ENCODE measurements around the gene CYB561.
A peak's percentile ranks its signal among the peaks of the same experiment; 100 is the strongest.

Gene CYB561, protein sequence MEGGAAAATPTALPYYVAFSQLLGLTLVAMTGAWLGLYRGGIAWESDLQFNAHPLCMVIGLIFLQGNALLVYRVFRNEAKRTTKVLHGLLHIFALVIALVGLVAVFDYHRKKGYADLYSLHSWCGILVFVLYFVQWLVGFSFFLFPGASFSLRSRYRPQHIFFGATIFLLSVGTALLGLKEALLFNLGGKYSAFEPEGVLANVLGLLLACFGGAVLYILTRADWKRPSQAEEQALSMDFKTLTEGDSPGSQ

DNA sequence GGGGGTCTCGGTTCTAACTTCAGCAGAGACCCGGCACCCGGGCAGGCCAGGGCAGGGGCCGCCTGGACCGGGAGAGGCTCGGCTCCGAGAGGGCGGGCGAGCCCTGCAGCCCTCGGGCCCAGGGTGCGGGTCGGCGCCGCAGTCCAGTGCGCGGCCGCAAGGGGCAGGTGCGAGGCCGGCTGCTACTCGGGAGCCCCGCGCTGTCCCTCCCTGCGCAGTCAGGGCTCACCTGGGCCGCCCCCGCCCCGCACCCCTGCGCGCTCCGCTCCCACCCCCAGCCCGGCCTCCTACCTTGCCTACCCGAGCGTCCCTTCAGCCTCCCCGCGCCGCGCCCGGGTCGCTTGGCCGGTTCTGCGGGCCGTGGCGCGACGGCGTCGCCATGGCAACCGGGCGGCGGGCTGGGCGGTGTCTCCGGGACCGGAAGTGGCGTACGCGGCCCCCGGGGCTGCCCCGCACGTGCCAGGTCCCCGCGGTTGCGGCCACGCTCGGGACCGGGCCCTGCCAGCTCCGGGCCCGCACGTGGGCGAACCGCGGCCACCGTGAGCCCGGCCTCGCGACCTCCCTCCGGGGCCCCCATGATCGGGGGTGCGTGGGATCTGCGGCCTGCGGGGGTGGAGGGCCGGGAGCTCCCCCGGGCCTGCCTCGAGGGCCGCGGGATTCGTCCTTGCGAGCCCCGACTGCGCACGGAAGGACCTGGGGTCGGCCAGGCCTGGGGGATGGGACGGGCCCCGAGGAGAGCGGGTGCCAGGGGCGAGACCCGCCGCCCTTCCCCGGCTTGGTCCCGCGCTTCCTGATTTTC, at the start of gene CYB561:
Gene CYB561, minus strand, starts transcription at position 353 of the 799 bp plus-strand sequence. CDS start 8,759 bp downstream, outside the sequence.
- DNase-seq (ENCODE audit: low read depth in 2 of 2): peak; percentile 32 to 44

DNA sequence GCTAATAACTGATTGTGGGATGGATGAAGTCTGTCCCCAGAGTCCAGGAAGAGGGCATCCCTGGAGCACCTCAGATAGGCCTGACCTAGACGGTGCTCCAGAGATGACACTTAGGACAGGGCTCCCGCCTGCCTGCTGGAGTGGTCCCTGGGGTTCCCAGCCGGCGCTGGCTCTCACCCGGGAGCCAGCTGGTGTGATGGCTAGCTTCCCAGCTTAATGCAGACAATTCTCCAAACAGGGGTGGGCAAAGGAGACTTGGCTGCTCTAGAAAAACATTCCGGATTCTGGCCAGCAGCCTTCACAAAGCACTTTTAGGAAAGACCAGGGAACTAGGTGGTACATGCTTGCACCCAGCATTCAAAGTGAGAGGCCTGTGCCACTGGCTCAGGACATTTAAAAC, 49.4 kb upstream of the CYB561 start:
- no peak for DNase-seq (ENCODE audit: low read depth in 2 of 2)

DNA sequence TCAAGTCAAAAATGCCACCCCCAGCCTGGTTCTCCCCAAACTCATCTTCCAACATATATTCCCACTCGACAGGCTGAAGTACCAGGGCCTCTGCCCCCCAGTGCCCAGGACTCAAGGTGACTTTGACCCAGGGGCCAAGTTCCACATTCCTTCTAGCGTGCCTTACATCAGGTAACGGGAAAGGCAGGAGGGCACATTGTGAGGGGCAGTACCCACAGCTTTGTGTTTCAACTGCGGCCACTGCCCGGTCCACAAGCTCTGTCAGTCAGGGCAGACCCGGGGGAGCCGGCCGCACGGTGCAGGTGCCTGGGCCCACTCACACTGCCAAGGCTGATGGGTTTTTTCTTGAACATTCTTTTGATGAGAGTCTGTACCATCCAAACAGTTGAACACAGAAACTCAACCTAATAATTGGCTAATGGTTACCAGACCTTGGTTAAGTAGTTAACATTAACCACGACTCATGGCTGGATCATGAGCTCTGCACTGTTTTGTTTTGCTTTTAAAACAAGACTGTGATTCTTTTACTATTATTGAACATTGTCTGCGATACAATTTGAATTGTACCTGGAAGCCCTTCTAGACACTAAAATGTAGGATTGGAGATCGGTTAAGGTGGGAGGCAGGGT, 48.3 kb upstream of the CYB561 start:
- no peak for DNase-seq (ENCODE audit: low read depth in 2 of 2)

DNA sequence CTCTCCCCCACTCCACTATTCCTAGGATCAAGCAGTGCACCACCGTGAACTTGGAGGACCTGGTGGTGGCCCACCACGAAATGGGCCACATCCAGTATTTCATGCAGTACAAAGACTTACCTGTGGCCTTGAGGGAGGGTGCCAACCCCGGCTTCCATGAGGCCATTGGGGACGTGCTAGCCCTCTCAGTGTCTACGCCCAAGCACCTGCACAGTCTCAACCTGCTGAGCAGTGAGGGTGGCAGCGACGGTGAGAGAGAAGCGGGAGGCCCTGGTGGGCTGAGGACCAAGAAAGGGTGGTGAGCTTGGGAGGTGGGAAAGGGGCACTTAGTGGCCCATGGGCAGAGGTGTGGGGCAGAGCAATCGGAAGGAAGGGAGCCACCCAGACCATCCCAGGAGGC, 47.3 kb upstream of the CYB561 start:
- no peak for DNase-seq (ENCODE audit: low read depth in 2 of 2)

DNA sequence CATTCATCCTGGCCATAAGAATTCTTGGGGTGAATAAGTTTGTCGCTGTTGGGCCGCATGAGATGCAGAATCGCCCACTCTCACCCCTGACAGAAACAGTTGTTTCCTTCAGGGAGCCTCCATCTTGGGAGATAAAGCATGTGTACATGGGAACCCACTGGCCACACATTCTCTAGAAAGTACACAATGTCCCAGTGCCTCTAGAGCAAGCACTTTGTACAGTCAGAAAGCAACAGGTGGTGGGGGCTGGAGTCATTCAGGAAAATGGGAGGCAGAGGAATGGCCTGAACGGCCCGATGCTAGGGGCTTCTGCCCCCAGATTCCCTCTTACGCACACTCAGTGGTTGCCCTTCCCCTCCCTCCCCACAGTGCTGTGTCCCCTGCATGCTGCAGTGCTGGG, 46.8 kb upstream of the CYB561 start:
- no peak for DNase-seq (ENCODE audit: low read depth in 2 of 2)

DNA sequence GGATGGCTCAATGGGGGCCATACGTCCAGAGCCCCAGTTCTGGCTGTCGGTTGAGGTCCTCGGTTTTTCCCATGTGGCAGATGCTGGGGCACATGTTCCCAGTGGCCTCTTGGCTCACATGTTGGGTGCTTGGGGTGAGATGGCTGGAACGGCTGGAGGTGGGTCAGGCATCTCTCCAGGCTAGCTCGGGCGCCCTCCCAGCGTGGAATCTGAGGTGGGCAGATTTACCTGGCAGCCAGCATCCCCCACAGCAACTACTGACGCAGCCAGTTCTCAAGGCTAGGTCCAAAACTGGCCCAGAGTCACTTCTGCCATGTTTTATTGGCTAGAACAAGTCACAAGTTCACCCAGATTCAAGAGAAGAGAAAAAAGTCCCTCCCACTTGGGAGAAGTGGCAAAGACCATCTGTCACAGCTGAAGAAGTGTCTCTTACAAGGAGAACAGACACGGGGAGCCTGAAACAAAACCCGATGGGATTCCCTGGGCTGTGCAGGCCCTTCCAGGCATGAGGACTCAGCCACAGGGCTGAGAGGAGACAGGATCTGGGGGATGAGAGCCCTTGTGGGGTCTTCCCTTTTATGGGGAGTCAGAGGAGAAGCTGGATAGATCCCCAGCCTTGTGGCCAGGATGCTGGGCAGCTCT, 46.0 kb upstream of the CYB561 start:
- DNase-seq (ENCODE audit: low read depth in 2 of 2): no peak

DNA sequence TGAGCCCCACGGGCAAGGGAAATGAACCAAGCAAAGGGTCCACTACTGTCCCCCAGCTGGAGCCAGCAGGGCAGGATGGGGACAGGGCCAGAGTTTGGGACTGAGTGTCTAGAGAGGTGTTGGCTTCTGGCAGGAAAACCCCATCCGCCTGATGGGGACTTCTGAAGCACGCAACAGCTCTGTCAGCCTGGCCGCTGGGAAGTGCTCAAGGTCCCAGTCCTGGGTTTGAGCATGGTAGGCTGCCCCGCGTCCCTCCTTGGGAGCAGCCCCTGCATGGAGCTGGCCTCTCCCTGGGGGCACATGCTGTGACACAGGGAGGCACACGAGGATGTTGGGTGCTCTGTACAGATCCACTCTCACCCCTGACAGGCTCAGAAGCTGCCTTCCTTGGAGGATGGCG, 45.3 kb upstream of the CYB561 start:
- no peak for DNase-seq (ENCODE audit: low read depth in 2 of 2)

DNA sequence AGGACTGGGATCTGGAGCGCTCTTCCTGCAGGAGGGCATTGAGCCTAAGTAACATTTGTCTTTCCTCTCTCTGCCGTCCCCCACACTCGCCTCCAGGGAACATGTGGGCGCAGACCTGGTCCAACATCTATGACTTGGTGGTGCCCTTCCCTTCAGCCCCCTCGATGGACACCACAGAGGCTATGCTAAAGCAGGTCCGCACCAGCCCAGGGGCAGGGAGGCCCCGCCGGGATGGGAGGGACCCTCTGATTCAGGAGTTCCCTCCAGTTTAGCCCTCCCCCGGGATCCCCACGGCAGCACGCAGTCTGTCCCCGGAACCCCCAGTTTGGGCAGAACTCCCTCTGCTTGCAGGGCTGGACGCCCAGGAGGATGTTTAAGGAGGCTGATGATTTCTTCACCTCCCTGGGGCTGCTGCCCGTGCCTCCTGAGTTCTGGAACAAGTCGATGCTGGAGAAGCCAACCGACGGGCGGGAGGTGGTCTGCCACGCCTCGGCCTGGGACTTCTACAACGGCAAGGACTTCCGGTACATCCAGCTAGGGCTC, 44.8 kb upstream of the CYB561 start:
- DNase-seq (ENCODE audit: low read depth in 2 of 2): no peak

DNA sequence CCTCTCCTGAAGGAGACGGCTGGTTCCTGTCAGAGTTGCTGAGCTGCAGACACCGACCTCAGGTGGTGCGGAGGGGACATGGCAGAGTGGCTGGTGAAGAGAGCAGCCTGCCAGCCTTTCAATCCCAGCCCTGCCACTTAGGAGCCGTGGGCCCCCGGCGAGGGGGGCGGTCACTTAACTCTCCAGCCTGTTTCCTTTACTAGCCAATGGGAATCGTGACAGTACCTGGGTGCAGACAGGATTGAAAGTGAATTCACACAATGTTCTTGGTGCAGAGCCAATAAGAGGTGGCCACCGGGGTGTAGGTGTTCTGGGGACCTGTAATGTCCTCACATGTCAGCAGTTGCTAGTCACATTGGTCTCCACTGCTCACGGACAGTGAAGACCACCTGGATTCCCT, 44.2 kb upstream of the CYB561 start:
- DNase-seq (ENCODE audit: low read depth in 2 of 2): no peak

DNA sequence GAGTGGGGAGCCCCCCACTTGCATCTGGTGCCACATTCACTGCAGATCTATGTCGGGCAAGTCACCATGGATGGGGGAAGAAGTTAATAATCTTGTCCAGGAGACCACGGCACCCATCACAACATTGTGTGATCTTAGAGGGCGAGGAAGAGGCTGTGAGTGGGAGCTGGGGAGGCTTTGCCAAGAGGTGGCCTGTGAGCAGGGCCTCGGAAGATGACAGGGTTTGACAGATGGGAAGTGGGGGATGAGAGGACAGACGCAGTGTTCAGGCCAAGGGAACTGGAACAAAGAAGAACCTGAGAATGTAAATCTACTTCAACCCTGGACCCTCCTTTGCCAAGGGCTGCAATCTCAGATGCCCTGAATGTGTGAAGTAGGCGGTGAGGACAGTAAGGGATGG, 43.2 kb upstream of the CYB561 start:
- DNase-seq (ENCODE audit: low read depth in 2 of 2): no peak

DNA sequence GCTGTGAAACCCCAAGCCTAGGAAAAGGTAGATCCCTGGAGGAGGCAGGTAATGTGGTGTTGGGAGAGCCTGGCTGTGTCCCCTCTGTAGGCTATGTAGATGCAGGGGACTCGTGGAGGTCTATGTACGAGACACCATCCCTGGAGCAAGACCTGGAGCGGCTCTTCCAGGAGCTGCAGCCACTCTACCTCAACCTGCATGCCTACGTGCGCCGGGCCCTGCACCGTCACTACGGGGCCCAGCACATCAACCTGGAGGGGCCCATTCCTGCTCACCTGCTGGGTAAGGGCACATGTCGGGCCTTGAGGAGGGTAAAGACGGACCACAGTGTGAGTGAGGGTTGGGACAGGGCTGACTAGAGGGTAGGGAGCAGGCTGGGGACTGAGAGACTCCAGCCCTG, 42.7 kb upstream of the CYB561 start:
- DNase-seq (ENCODE audit: low read depth in 2 of 2): no peak

DNA sequence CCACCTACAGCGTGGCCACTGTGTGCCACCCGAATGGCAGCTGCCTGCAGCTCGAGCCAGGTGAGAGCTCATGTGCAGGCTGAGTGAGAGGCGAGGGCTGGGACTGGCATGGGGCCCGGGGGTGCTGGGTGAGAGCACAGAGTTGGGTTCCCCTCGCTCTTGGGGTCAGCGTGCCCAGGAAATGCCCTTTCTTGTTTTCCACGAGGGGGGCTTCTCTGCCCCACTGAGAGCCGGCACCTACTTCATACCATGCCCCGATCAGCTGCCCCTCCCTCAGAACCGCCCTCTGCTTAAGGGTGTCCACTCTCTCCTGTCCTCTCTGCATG, 40.9 kb upstream of the CYB561 start:
- no peak for DNase-seq (ENCODE audit: low read depth in 2 of 2)

DNA sequence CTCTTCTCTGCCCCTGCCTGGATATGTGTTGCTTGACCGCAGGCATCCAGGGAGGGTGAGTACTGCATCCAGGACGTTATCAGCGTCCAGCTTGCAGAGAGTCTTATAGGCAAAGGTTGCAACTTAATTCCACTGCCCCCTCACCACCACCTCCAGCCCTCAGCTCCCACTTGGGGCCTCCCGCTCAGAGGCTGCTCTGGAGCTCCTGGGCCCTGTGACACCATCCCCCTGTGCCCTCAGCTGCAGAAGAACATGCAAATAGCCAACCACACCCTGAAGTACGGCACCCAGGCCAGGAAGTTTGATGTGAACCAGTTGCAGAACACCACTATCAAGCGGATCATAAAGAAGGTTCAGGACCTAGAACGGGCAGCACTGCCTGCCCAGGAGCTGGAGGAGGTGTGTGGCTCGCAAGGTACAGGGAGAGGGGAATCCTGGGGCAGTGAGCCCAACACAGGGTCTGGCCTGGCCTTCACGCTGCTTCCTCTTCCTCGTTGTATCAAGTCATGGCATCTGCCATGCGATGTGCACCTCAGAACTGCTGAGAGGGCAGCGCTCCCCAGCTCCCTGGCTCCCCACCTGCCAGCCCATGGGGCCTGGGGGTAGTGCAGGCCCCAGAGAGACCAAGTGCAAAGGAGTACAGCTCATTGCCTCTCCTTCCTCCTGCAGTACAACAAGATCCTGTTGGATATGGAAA, 40.4 kb upstream of the CYB561 start:
- DNase-seq (ENCODE audit: low read depth in 2 of 2): no peak

DNA sequence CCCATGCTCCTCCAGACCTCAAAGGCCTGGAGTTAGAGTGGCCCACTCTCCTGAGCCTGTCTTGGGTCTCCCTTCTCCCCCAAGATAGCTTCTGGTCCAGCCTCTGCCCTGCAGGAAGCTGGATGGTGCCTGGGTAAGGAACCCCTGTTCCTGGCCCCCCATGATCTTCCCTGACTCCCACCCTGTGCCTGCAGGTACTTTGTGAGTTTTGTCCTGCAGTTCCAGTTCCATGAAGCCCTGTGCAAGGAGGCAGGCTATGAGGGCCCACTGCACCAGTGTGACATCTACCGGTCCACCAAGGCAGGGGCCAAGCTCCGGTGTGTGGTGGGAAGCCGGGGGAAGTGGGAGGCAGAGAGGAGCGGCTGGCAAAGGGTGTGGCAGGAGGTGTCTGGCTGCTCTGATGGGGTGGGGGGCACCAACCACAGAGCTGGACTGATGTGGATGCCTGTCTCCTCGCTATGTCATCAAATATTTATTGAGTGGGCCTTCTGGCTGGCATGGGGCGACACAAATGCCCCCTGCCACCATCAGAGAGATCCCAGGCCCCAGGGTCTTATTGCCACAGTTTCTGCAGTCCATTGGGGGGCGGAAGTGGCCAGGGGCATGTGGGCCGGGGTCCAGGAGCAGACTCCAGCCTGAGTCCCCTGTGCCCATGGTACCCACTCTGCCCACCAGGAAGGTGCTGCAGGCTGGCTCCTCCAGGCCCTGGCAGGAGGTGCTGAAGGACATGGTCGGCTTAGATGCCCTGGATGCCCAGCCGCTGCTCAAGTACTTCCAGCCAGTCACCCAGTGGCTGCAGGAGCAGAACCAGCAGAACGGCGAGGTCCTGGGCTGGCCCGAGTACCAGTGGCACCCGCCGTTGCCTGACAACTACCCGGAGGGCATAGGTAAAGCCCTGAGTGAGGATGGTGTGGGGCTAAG, 37.8 kb upstream of the CYB561 start:
- DNase-seq (ENCODE audit: low read depth in 2 of 2): no peak

DNA sequence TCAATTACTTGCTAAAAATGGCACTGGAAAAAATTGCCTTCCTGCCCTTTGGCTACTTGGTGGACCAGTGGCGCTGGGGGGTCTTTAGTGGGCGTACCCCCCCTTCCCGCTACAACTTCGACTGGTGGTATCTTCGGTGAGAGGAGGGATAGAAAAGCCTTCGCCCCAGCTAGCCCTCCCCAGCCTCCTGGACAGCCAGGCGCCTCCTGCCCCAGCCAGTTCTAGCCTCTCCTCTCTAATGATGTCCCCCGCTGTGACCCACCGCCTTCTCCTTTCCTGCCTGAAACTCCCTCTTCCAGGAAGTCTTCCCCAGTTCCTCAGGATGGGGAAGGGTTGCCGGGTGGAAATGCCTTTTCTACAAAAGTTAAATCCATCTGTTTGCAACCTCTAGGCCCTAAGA, 36.9 kb upstream of the CYB561 start:
- no peak for DNase-seq (ENCODE audit: low read depth in 2 of 2)

DNA sequence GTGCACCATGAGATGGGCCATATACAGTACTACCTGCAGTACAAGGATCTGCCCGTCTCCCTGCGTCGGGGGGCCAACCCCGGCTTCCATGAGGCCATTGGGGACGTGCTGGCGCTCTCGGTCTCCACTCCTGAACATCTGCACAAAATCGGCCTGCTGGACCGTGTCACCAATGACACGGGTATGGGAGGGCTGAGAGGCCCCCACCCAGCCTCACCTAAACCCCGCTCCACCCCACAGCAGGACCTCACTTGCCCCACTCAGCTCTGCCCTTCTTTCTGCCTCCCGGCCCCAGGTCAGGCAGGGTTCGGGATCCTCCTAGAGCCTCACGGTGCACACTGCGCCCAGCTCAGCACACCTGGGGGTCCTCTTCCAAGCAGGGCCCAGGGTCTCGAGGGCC, 36.4 kb upstream of the CYB561 start:
- no peak for DNase-seq (ENCODE audit: low read depth in 2 of 2)

DNA sequence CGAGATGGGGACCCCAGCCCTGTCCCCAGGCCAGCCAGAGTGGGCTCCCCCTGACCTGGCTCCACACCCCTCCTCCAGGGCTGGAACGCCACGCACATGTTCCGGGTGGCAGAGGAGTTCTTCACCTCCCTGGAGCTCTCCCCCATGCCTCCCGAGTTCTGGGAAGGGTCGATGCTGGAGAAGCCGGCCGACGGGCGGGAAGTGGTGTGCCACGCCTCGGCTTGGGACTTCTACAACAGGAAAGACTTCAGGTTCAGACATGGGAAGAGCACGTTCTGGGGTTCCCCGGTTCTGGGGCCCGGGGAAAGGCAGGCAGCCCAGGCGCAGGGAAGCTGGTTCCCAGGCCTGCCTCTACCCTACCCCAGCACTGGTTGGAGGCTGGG, 35.4 kb upstream of the CYB561 start:
- no peak for DNase-seq (ENCODE audit: low read depth in 2 of 2)

DNA sequence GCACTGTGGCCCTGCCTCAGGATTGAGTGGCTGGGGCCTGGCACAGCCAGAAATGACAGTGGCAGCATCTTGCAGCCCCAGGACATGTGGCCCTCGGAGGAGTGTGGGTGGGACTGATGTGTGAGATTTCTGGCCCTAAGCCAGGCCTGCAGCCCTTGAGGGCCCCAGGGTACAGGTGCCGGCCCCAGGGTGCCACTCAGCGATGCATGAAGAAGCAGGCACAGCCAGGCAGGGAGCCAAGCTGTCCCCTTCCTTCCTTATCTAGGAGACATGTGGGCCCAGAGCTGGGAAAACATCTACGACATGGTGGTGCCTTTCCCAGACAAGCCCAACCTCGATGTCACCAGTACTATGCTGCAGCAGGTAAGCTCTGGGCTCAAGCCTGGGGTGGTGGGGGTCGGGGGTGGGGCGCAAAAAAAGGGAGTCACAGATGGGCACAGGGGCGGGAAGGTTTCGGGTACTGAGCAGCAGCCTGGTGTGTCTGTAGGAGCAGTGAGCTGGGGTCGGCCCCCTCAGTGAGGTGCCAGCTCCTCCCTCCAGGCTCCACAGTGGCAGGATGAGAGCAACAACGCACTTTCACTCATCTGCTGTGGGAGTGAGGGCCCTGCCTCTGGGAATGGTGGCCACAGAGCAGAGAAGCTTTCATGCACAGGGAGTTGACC, 34.9 kb upstream of the CYB561 start:
- DNase-seq (ENCODE audit: low read depth in 2 of 2): no peak

DNA sequence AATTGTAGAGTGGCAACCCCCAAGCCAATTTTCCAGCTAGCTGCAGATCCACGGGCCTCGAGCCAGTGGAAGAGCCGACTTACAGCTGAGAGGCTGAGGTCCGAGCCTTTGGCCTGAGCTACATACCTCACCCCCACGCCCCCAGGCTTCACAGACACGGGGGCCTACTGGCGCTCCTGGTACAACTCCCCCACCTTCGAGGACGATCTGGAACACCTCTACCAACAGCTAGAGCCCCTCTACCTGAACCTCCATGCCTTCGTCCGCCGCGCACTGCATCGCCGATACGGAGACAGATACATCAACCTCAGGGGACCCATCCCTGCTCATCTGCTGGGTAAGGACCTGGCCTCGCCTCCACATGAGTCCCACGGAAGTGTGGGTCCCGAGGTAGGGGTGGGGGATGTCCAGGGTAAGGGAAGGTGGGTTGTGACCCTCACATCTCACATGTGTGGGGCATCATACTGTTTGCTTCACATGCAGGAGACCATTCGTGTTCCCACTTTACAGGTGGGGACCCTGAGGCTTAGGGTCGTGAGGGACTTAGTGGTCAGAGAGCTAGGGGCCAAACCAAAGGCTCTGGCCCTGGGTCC, 34.2 kb upstream of the CYB561 start:
- no peak for DNase-seq (ENCODE audit: low read depth in 2 of 2)

Data from stimulated activated CD4-positive, alpha-beta T cell treated with anti-CD3 and anti-CD28 coated beads, Interleukin-1b, Interleukin-23, amount 100 ng/mL, for 1 hour (primary cell).